Endodermal cell (in vitro differentiated cells): ENCODE data around the gene RAD51D. TPM values are rescaled to one million over a fixed set of nuclear protein-coding genes. Genes with fewer than 3 reads are reported as not detected.

ENCODE experiments used
- DNase-seq: peaks from one replicate; pipeline ENCODE4 v3.0.0-alpha.2; 2017
- H3K27ac ChIP-seq: 2 replicates; pipeline ENCODE4 v1.5.1; 2013; ENCODE audit warnings: mild to moderate bottlenecking, low read depth, low read length, moderate library complexity
- H3K27me3 ChIP-seq: 2 replicates; pipeline ENCODE4 v1.6.1; 2013; ENCODE audit warnings: mild to moderate bottlenecking, low read length, moderate library complexity; ENCODE audit not compliant: insufficient read depth, control insufficient read depth, poor library complexity, severe bottlenecking
- H3K36me3 ChIP-seq: 2 replicates; pipeline ENCODE4 v1.7.0; 2013; ENCODE audit warnings: mild to moderate bottlenecking, low read length, moderate library complexity; ENCODE audit not compliant: control insufficient read depth, insufficient read depth
- H3K4me1 ChIP-seq: one replicate; pipeline ENCODE4 v1.7.0; 2013; ENCODE audit warnings: low read length; ENCODE audit not compliant: control insufficient read depth, insufficient read depth
- H3K4me3 ChIP-seq: 2 replicates; pipeline ENCODE4 v1.5.1; 2013; ENCODE audit warnings: mild to moderate bottlenecking, low read length, moderate library complexity
- H3K9ac ChIP-seq: 2 replicates; pipeline ENCODE4 v1.6.1; 2013; ENCODE audit warnings: mild to moderate bottlenecking, low read length, moderate library complexity; ENCODE audit not compliant: poor library complexity, severe bottlenecking; ENCODE audit errors: extremely low read depth
- H3K9me3 ChIP-seq: 2 replicates; pipeline ENCODE4 v1.6.1; 2013; ENCODE audit warnings: mild to moderate bottlenecking, low read length, moderate library complexity; ENCODE audit not compliant: control insufficient read depth
- H3K27ac Mint-ChIP-seq: 2 replicates; pipeline ENCODE4 v1.8.0; 2020; ENCODE audit warnings: mixed read lengths
- H3K27me3 Mint-ChIP-seq: 2 replicates; pipeline ENCODE4 v1.8.0; 2021; ENCODE audit warnings: mild to moderate bottlenecking, mixed read lengths; ENCODE audit not compliant: insufficient read depth
- H3K36me3 Mint-ChIP-seq: 2 replicates; pipeline ENCODE4 v1.8.0; 2020; ENCODE audit warnings: low read depth, mixed read lengths
- H3K4me1 Mint-ChIP-seq: 2 replicates; pipeline ENCODE4 v1.8.0; 2020; ENCODE audit warnings: mixed read lengths
- H3K4me3 Mint-ChIP-seq: 2 replicates; pipeline ENCODE4 v1.8.0; 2020; ENCODE audit warnings: mild to moderate bottlenecking, moderate library complexity, mixed read lengths
- H3K9me3 Mint-ChIP-seq: 2 replicates; pipeline ENCODE4 v1.8.0; 2020; ENCODE audit warnings: mild to moderate bottlenecking, mixed read lengths
- WGBS, 2 experiments: methylation state at CpG; one replicate each; pipeline versions ENCODE4 v1.1.5 to v1.1.7; 2013; ENCODE audit warnings: missing lambda C conversion rate in 2 of 2, mixed read lengths in 1 of 2; ENCODE audit not compliant: insufficient coverage in 1 of 2, insufficient read length in 1 of 2; 5-methylcytosine and 5-hydroxymethylcytosine counted together
- total RNA-seq, 2 donors: library from RNA; stranded (reverse); fragmentation: NEBNext Ultra II Directional in 1 of 2; extraction: Animal tissue kit (Norgen Biotek cat#: 25700) in 1 of 2; gene quantifications; 2 replicates in 1 of 2; 3 replicates in 1 of 2; pipeline ENCODE4 v1.2.1, GENCODE V29; 2021
- TF ChIP-seq, protein P1 (sequence below): fragments of 200-600 bp; sonication (generic); conservative IDR thresholded peaks from 2 replicates; pipeline ENCODE4 v1.5.0; 2021; ENCODE audit warnings: antibody characterized with exemption, mild to moderate bottlenecking

Gene RAD51D
- total RNA-seq, 2 donors from 2014 or later = 24.8 to 26.0 TPM

DNA sequence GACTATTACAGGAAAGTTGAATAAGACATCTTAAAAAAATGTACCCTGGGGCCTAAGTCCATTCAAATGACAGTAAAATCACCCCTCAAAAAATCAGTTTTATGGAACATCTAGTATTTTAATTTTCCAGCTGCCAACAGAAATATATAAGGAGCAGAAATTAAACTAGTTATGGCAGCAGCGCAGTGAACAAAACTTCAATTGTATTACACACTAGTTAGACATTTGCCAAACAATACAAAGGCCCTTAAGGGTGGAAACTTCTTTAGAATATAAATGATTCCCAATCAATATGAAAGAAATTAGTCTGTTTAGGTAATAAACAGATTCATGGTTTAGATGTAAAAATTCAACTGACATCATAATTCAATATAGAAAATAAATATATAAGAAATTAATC, 38.0 kb downstream of the RAD51D start:
- Mint-ChIP-seq H3K27ac (no peak overlapping the region), H3K36me3 (peaks cover 2% of the 10 kb centered on the region), H3K27me3 (no peaks in the 10 kb centered on the region), H3K4me3 (no peak overlapping the region), H3K9me3 (no peaks in the 10 kb centered on the region), H3K4me1 (peaks cover 57% of the 10 kb centered on the region)
- Histone ChIP-seq H3K36me3 (no peaks in the 10 kb centered on the region), H3K4me3 (no peak overlapping the region), H3K4me1 (peaks cover 13% of the 10 kb centered on the region), H3K27me3 (no peaks in the 10 kb centered on the region), H3K9me3 (no peaks in the 10 kb centered on the region), H3K9ac (no peak overlapping the region), H3K27ac (no peak overlapping the region)
- TF ChIP-seq, protein P1, sequence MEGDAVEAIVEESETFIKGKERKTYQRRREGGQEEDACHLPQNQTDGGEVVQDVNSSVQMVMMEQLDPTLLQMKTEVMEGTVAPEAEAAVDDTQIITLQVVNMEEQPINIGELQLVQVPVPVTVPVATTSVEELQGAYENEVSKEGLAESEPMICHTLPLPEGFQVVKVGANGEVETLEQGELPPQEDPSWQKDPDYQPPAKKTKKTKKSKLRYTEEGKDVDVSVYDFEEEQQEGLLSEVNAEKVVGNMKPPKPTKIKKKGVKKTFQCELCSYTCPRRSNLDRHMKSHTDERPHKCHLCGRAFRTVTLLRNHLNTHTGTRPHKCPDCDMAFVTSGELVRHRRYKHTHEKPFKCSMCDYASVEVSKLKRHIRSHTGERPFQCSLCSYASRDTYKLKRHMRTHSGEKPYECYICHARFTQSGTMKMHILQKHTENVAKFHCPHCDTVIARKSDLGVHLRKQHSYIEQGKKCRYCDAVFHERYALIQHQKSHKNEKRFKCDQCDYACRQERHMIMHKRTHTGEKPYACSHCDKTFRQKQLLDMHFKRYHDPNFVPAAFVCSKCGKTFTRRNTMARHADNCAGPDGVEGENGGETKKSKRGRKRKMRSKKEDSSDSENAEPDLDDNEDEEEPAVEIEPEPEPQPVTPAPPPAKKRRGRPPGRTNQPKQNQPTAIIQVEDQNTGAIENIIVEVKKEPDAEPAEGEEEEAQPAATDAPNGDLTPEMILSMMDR = no peak
- no peak for DNase-seq
- 90% methylated on average over 1 of the region's 1 CpG; no CpG with 5 or more reads in 1 of the 2 experiments for WGBS, 2 experiments

DNA sequence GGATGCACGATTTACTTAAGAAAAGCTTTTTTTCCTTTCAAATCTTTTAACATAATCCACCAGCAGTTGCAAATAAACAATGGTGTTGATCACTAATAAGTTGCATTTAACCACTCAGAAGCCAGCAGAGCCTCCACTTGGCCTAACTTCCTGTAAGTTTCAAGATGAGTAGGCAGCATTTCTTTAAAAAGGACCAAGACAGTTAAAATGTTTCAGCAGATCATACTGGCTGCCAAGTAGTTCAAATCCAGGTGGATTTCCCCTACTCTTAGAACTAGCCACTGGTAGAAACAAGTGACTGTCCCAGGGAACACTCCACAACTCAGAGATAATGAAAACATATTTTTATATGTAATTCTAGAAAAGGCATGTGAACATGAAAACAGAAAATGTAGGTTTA, 39.1 kb downstream of the RAD51D start:
- H3K4me1 ChIP-seq = peaks cover 13% of the 10 kb centered on the region
- H3K9ac ChIP-seq = no peak overlapping the region
- Mint-ChIP-seq H3K27ac (no peak overlapping the region), H3K36me3 (peaks cover 2% of the 10 kb centered on the region), H3K9me3 (no peaks in the 10 kb centered on the region), H3K4me3 (no peak overlapping the region), H3K27me3 (no peaks in the 10 kb centered on the region), H3K4me1 (peaks cover 48% of the 10 kb centered on the region)
- H3K27me3 ChIP-seq = no peaks in the 10 kb centered on the region
- TF ChIP-seq, protein P1 = no peak
- no peaks in the 10 kb centered on the region for H3K36me3 ChIP-seq
- no peak overlapping the region for H3K4me3 ChIP-seq
- H3K9me3 ChIP-seq = no peaks in the 10 kb centered on the region
- no peak overlapping the region for H3K27ac ChIP-seq
- no CpG with 5 or more reads among the region's 1 CpG for WGBS, 2 experiments
- DNase-seq = no peak

DNA sequence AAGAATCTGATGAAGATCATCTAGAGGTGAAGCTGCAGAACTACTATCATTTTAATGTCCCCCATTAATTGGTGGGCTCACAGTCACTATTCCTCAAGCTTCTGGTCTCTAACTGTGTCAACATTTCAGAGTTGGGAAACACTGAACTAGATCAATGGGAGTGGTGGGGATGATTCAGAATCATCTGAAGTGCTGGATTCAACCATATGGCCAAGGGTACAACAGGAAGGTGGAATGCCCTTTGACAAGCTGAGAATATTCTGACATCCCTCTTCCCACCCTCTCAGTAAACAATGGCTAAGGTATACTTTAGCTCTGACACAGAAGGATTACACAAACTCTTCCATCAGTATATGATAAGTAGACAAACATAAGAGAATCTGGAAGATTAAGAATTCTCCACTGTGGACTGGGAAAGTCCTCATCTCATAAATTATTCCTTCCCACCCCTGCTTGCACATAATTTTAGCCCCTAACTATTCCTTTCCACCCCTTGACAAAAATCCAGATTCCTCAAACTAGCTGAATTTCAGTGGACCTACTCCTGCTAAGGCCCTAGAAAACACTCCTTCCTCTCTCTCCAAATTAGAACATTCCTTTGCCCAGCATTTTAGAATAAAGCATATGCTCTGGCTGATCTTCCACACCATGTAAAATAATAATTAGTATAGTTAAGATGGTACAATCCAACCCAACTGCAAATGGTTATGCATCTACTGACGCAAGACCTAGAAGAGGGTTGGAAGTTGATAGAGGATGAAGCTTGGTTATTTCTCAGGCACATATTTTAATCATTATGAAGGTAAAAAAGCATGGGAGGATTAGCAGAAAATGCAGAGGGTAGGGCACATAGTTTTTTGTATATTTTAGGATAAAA, 39.9 kb downstream of the RAD51D start:
- TF ChIP-seq, protein P1 = no peak
- Histone ChIP-seq H3K36me3 (no peaks in the 10 kb centered on the region), H3K4me3 (no peak overlapping the region), H3K9me3 (no peaks in the 10 kb centered on the region), H3K4me1 (peaks cover 16% of the 10 kb centered on the region), H3K27me3 (no peaks in the 10 kb centered on the region), H3K9ac (no peak overlapping the region), H3K27ac (no peak overlapping the region)
- Mint-ChIP-seq H3K27me3 (no peaks in the 10 kb centered on the region), H3K36me3 (no peaks in the 10 kb centered on the region), H3K4me3 (no peak overlapping the region), H3K27ac (no peak overlapping the region), H3K9me3 (no peaks in the 10 kb centered on the region), H3K4me1 (peaks cover 49% of the 10 kb centered on the region)
- WGBS, 2 experiments = 100% methylated on average over 1 of the region's 1 CpG; no CpG with 5 or more reads in 1 of the 2 experiments
- DNase-seq = no peak
